ENCODE results near the gene PLLP.

The PLLP gene

DNA sequence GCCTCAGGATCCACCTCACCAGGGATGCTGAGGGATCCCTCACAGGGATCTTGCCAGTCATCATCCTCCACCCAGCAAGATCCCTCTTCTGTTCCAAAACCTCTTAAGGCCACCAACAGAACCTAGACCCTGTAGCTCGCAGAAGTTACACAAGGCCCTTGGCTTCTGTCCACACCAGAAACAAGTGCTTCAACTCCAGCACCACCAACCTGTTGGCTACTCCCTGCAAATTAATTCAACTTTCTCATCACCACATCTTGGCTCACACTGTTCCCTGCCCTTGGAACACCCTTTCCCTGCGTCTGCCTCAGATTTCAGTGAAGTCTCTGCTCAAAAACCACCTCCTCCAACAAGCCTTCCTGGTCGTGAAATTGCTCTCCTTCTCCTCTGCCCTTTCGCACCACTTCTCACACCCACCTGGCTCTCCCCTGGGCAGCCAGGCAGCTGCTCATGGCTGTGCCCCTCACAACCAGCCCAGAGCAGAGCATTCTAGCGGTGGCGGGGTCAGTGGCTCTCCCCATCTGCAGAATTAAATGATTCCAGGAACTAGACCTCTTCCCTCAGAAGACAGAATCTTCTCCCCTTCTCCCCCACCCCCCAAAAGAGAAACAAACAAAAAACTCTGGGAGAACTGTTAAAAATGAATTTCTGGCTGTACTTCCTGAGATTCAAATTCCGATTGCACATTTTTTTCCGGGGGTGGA is 1.8 kb downstream of the PLLP start:
- in situ Hi-C loops (cut with HindIII; ENCODE audit: low pct_ligation_motif_present, low sequenced_read_pairs): no loop called here
- H3K27me3 ChIP-seq (replicated peaks): peaks cover 15% of the 10 kb centered on the region
- no peak overlapping the region for H3K4me3 ChIP-seq (ENCODE audit: low read depth, low read length)
- no peak for DNase-seq
- no peaks in the 10 kb centered on the region for H3K36me3 ChIP-seq (replicated peaks)
- TF ChIP-seq, protein P1, sequence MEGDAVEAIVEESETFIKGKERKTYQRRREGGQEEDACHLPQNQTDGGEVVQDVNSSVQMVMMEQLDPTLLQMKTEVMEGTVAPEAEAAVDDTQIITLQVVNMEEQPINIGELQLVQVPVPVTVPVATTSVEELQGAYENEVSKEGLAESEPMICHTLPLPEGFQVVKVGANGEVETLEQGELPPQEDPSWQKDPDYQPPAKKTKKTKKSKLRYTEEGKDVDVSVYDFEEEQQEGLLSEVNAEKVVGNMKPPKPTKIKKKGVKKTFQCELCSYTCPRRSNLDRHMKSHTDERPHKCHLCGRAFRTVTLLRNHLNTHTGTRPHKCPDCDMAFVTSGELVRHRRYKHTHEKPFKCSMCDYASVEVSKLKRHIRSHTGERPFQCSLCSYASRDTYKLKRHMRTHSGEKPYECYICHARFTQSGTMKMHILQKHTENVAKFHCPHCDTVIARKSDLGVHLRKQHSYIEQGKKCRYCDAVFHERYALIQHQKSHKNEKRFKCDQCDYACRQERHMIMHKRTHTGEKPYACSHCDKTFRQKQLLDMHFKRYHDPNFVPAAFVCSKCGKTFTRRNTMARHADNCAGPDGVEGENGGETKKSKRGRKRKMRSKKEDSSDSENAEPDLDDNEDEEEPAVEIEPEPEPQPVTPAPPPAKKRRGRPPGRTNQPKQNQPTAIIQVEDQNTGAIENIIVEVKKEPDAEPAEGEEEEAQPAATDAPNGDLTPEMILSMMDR (IDR thresholded peaks at IDR 0.05; ENCODE audit: low read depth, low read length, missing control alignments): no peak
- H3K27ac ChIP-seq: no peak overlapping the region

DNA sequence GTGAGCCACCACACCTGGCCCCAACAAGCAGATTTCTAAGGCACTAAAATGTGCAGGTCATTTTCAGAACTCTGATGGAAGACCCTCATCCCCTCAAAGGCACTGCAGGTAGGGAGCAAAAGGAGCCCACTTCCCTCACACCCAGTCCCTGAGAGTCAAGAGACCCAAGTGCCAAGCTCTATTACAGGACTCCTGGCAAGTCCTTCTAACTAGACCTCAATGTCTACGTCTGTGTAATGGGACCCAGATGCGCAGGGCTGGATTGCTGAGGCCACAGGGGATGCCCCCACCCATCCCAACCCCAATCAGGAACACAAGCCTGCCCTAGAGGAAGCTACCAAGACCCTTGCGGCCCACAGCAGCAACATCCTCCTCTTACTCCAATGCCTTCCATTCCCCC is 2.7 kb downstream of the PLLP start:
- no peak overlapping the region for H3K27ac ChIP-seq
- no peaks in the 10 kb centered on the region for H3K36me3 ChIP-seq (replicated peaks)
- in situ Hi-C loops (cut with HindIII; ENCODE audit: low pct_ligation_motif_present, low sequenced_read_pairs): no loop called here
- TF ChIP-seq, protein P1 (IDR thresholded peaks at IDR 0.05; ENCODE audit: low read depth, low read length, missing control alignments): no peak
- peaks cover 15% of the 10 kb centered on the region for H3K27me3 ChIP-seq (replicated peaks)
- no peak for DNase-seq
- no peak overlapping the region for H3K4me3 ChIP-seq (ENCODE audit: low read depth, low read length)

DNA sequence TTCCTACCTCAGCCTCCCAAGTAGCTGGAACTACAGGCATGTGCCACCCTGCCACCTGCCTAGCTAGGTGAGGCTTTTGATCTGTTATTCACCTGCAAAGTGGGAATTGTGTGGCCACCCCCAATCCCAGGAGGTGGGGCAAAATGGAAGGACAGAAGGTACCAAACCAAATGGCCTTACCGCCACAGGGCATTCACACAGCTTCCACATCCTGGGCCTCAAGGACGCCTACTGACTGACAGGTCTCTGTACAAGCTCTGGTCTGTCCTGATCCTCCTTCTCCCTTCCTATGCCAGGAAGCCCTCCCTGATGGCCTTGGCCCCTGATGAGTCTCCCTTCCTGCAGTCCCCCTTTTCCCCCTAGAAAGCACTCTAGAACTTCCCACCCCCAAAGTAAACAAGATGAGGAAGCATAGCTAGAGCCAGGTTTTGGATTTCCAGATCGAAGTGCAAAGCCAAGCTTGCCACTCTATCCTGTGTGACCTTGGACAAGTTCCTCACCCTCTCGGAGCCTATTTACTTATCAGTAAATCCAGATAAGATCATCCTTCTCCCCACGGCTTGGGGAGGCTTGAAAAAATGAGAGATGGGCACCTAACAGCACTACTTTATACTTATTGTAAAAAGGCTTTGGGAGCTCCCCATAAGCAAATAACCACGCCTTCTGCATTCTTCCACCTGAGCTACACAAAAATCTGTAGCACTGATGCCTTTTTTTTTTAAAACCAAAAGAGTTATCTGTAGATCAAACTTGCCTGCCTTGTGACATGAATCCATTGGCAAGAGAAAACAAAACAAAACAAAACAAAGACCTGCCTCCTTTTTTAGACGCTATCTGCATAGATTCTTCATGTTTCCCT is 4.5 kb downstream of the PLLP start:
- Histone ChIP-seq H3K27me3 (replicated peaks) (peaks cover 15% of the 10 kb centered on the region), H3K27ac (no peak overlapping the region), H3K36me3 (replicated peaks) (no peaks in the 10 kb centered on the region), H3K4me3 (ENCODE audit: low read depth, low read length) (no peak overlapping the region)
- in situ Hi-C loops (cut with HindIII; ENCODE audit: low pct_ligation_motif_present, low sequenced_read_pairs): no loop called here
- TF ChIP-seq, protein P1 (IDR thresholded peaks at IDR 0.05; ENCODE audit: low read depth, low read length, missing control alignments): no peak
- DNase-seq: no peak

DNA sequence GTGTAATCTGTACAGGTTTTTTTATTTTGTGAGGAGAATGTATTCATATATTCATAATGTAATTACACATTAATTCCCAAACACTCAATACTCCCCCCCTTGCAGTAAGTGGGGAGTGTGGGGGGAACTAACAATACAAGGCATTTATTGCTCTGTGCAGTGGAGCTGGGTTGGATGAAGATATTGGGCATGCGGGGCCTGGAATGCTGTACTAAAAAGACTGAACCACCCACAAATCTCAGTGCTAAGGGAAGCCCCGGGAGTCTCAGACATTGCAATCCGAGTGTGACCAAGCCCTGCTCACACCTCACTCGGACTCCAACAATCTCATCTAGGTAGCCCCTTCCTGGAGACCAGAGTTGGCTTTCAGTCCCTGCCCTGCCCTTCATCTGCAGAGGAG is 6.0 kb downstream of the PLLP start:
- no peak overlapping the region for H3K4me3 ChIP-seq (ENCODE audit: low read depth, low read length)
- DNase-seq: no peak
- H3K36me3 ChIP-seq (replicated peaks): no peaks in the 10 kb centered on the region
- H3K27me3 ChIP-seq (replicated peaks): peaks cover 4% of the 10 kb centered on the region
- TF ChIP-seq, protein P1 (IDR thresholded peaks at IDR 0.05; ENCODE audit: low read depth, low read length, missing control alignments): no peak
- in situ Hi-C loops (cut with HindIII; ENCODE audit: low pct_ligation_motif_present, low sequenced_read_pairs): no loop called here
- H3K27ac ChIP-seq: no peak overlapping the region

DNA sequence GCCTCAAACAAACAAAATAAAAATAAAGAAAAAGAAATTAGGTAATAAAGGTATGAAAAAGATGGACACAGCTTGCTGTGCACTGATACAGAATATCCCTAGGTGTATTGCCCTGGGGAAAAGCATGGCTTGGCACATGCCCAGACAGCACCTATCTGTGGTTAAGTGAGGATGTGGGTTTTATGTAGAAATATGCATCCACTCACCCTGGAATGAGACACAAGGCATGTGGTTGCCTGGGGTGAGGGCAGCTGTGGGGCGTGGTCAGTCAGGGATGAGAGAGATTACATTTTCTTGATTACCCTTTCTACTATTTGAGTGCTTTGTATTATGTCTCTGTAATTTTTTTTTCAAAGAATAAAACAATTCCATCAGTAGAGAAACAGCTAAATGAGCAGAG is 6.9 kb downstream of the PLLP start:
- Histone ChIP-seq H3K4me3 (ENCODE audit: low read depth, low read length) (no peak overlapping the region), H3K27me3 (replicated peaks) (no peaks in the 10 kb centered on the region), H3K27ac (no peak overlapping the region), H3K36me3 (replicated peaks) (no peaks in the 10 kb centered on the region)
- in situ Hi-C loops (cut with HindIII; ENCODE audit: low pct_ligation_motif_present, low sequenced_read_pairs): no loop called here
- TF ChIP-seq, protein P1 (IDR thresholded peaks at IDR 0.05; ENCODE audit: low read depth, low read length, missing control alignments): no peak
- peak; percentile 61 for DNase-seq

All from brain microvascular endothelial cell (primary cell).